Measurements from ENCODE around the gene SKI. TPM values are rescaled to one million over a fixed set of nuclear protein-coding genes. Genes with fewer than 3 reads are reported as not detected.

The SKI gene
- total RNA-seq, 1 donor, result 36.6 TPM

GRCh38 chr1:2248127-2248826, 20.2 kb downstream of the SKI start:
- DNase-seq (ENCODE audit: low read depth), result no peak
- no peak for TF ChIP-seq CTCF (IDR thresholded peaks at IDR 0.05; ENCODE audit: insufficient read depth, low read length)
- H3K4me3 ChIP-seq (ENCODE audit: low read depth, low read length), result no peak overlapping the region

- TF ChIP-seq CTCF (IDR thresholded peaks at IDR 0.05; ENCODE audit: insufficient read depth, low read length), result no peak
- no peak for DNase-seq (ENCODE audit: low read depth)
- no peak overlapping the region for H3K4me3 ChIP-seq (ENCODE audit: low read depth, low read length)
These were observed 20.9 kb downstream of the SKI start for GRCh38 chr1:2248854-2249558.

- no peak for TF ChIP-seq CTCF (IDR thresholded peaks at IDR 0.05; ENCODE audit: insufficient read depth, low read length)
- no peak for DNase-seq (ENCODE audit: low read depth)
- H3K4me3 ChIP-seq (ENCODE audit: low read depth, low read length), result no peak overlapping the region
These were observed 21.4 kb downstream of the SKI start for GRCh38 chr1:2249559-2249906.

- no peak overlapping the region for H3K4me3 ChIP-seq (ENCODE audit: low read depth, low read length)
- no peak for TF ChIP-seq CTCF (IDR thresholded peaks at IDR 0.05; ENCODE audit: insufficient read depth, low read length)
- no peak for DNase-seq (ENCODE audit: low read depth)
These were observed 22.7 kb downstream of the SKI start for GRCh38 chr1:2250721-2251281.

- H3K4me3 ChIP-seq (ENCODE audit: low read depth, low read length), result no peak overlapping the region
- no peak for TF ChIP-seq CTCF (IDR thresholded peaks at IDR 0.05; ENCODE audit: insufficient read depth, low read length)
- DNase-seq (ENCODE audit: low read depth), result no peak
These were observed 23.2 kb downstream of the SKI start for GRCh38 chr1:2251363-2251762.

GRCh38 chr1:2251786-2252185, 23.7 kb downstream of the SKI start:
- H3K4me3 ChIP-seq (ENCODE audit: low read depth, low read length), result no peak overlapping the region
- no peak for DNase-seq (ENCODE audit: low read depth)
- no peak for TF ChIP-seq CTCF (IDR thresholded peaks at IDR 0.05; ENCODE audit: insufficient read depth, low read length)
